ENCODE measurements around the gene ASIC2.

Gene ASIC2

GRCh38 chr17:33243732-33244131 lies 49.4 kb downstream of the ASIC2 start:
- DNase-seq (ENCODE audit: low read depth in 3 of 3): no peak

- DNase-seq (ENCODE audit: low read depth in 3 of 3): no peak
Measured at GRCh38 chr17:33242375-33243124, 50.5 kb downstream of the ASIC2 start.

- no peak for DNase-seq (ENCODE audit: low read depth in 3 of 3)
Measured at GRCh38 chr17:33241390-33241789, 51.7 kb downstream of the ASIC2 start.

GRCh38 chr17:33240362-33240761 lies 52.7 kb downstream of the ASIC2 start:
- DNase-seq (ENCODE audit: low read depth in 3 of 3): no peak

GRCh38 chr17:33239702-33240101 lies 53.4 kb downstream of the ASIC2 start:
- DNase-seq (ENCODE audit: low read depth in 3 of 3): no peak

GRCh38 chr17:33234930-33235685 lies 58.0 kb downstream of the ASIC2 start:
- DNase-seq (ENCODE audit: low read depth in 3 of 3): peak in 2 of 3 experiments; percentile 5 to 6

- no peak for DNase-seq (ENCODE audit: low read depth in 3 of 3)
Measured at GRCh38 chr17:33234233-33234632, 58.9 kb downstream of the ASIC2 start.

- peak in 1 of 3 experiments; percentile 15 for DNase-seq (ENCODE audit: low read depth in 3 of 3)
Measured at GRCh38 chr17:33233811-33234177, 59.3 kb downstream of the ASIC2 start.

GRCh38 chr17:33229499-33229898 lies 63.6 kb downstream of the ASIC2 start:
- DNase-seq (ENCODE audit: low read depth in 3 of 3): no peak

- no peak for DNase-seq (ENCODE audit: low read depth in 3 of 3)
Measured at GRCh38 chr17:33229028-33229427, 64.1 kb downstream of the ASIC2 start.

GRCh38 chr17:33228548-33228947 lies 64.5 kb downstream of the ASIC2 start:
- no peak for DNase-seq (ENCODE audit: low read depth in 3 of 3)

- DNase-seq (ENCODE audit: low read depth in 3 of 3): no peak
Measured at GRCh38 chr17:33227911-33228310, 65.2 kb downstream of the ASIC2 start.

- no peak for DNase-seq (ENCODE audit: low read depth in 3 of 3)
Measured at GRCh38 chr17:33225994-33226393, 67.1 kb downstream of the ASIC2 start.

- no peak for DNase-seq (ENCODE audit: low read depth in 3 of 3)
Measured at GRCh38 chr17:33225509-33225908, 67.6 kb downstream of the ASIC2 start.

GRCh38 chr17:33220036-33220435 lies 73.1 kb downstream of the ASIC2 start:
- no peak for DNase-seq (ENCODE audit: low read depth in 3 of 3)

GRCh38 chr17:33218698-33219601 lies 74.1 kb downstream of the ASIC2 start:
- no peak for DNase-seq (ENCODE audit: low read depth in 3 of 3)

GRCh38 chr17:33217891-33218290 lies 75.2 kb downstream of the ASIC2 start:
- no peak for DNase-seq (ENCODE audit: low read depth in 3 of 3)

GRCh38 chr17:33214996-33215395 lies 78.1 kb downstream of the ASIC2 start:
- no peak for DNase-seq (ENCODE audit: low read depth in 3 of 3)

- DNase-seq (ENCODE audit: low read depth in 3 of 3): no peak
Measured at GRCh38 chr17:33210285-33210684, 82.8 kb downstream of the ASIC2 start.

GRCh38 chr17:33209671-33210070 lies 83.4 kb downstream of the ASIC2 start:
- DNase-seq (ENCODE audit: low read depth in 3 of 3): no peak

- DNase-seq (ENCODE audit: low read depth in 3 of 3): no peak
Measured at GRCh38 chr17:33207231-33207630, 85.9 kb downstream of the ASIC2 start.

GRCh38 chr17:33205552-33205951 lies 87.5 kb downstream of the ASIC2 start:
- no peak for DNase-seq (ENCODE audit: low read depth in 3 of 3)
